Neural progenitor cell (in vitro differentiated cells): Measurements from ENCODE around the gene PGPEP1. TPM values are rescaled to one million over a fixed set of nuclear protein-coding genes. Genes with fewer than 3 reads are reported as not detected.
"Not testable (repeated sequence)": the region's sequence is repeated elsewhere in the genome, so short reads cannot be mapped to it uniquely, and the experiment has no call there.

Experiments used
- DNase-seq: peaks from one replicate; pipeline ENCODE4 v3.0.0-alpha.2; 2016; ENCODE audit warnings: low spot score
- H2AFZ ChIP-seq: fragments of 200-600 bp; sonication (generic); replicated peaks from 2 replicates; pipeline ENCODE4 v1.6.1; 2016; ENCODE audit warnings: antibody characterized with exemption
- H3F3A ChIP-seq: fragments of 200-600 bp; sonication (generic); 2 replicates; pipeline ENCODE4 v1.6.1; 2016; ENCODE audit warnings: antibody characterized with exemption, low read depth
- H3K27ac ChIP-seq: fragments of 200-600 bp; sonication (generic); 2 replicates; pipeline ENCODE4 v1.5.1; 2016; ENCODE audit warnings: mild to moderate bottlenecking
- H3K27me3 ChIP-seq: fragments of 200-600 bp; sonication (generic); 2 replicates; pipeline ENCODE4 v1.6.1; 2016; ENCODE audit warnings: mild to moderate bottlenecking, moderate library complexity
- H3K36me3 ChIP-seq: fragments of 200-600 bp; sonication (generic); 2 replicates; pipeline ENCODE4 v1.5.1; 2016
- H3K4me1 ChIP-seq: fragments of 200-600 bp; sonication (generic); 2 replicates; pipeline ENCODE4 v1.6.1; 2016; ENCODE audit warnings: mixed run types
- H3K4me2 ChIP-seq: fragments of 200-600 bp; sonication (generic); 2 replicates; pipeline ENCODE4 v1.6.1; 2016
- H3K4me3 ChIP-seq: fragments of 200-600 bp; sonication (generic); 2 replicates; pipeline ENCODE4 v1.5.1; 2016
- H3K79me2 ChIP-seq: fragments of 200-600 bp; sonication (generic); 2 replicates; pipeline ENCODE4 v1.6.1; 2016; ENCODE audit warnings: low read depth
- H3K9ac ChIP-seq: fragments of 200-600 bp; sonication (generic); 2 replicates; pipeline ENCODE4 v1.6.1; 2016
- H3K9me3 ChIP-seq: fragments of 200-600 bp; sonication (generic); 2 replicates; pipeline ENCODE4 v1.5.1; 2016; ENCODE audit warnings: low read depth
- H4K20me1 ChIP-seq: fragments of 200-600 bp; sonication (generic); 2 replicates; pipeline ENCODE4 v1.6.1; 2016; ENCODE audit warnings: low read depth
- H3K27ac Mint-ChIP-seq: 3 replicates; pipeline ENCODE4 v1.8.0; 2021; ENCODE audit warnings: mixed read lengths
- H3K27me3 Mint-ChIP-seq: 2 replicates; pipeline ENCODE4 v1.8.0; 2022; ENCODE audit warnings: low read depth, mild to moderate bottlenecking, inconsistent platforms, moderate library complexity, mixed read lengths; ENCODE audit not compliant: insufficient read depth
- H3K36me3 Mint-ChIP-seq: 3 replicates; pipeline ENCODE4 v1.8.0; 2021; ENCODE audit warnings: mixed read lengths
- H3K4me1 Mint-ChIP-seq: 3 replicates; pipeline ENCODE4 v1.8.0; 2021; ENCODE audit warnings: mixed read lengths
- H3K4me3 Mint-ChIP-seq: 3 replicates; pipeline ENCODE4 v1.8.0; 2021; ENCODE audit warnings: mild to moderate bottlenecking, moderate library complexity, mixed read lengths
- H3K9me3 Mint-ChIP-seq: 3 replicates; pipeline ENCODE4 v1.8.0; 2020; ENCODE audit warnings: mixed read lengths
- EZH2 ChIP-seq: fragments of 200-600 bp; sonication (generic); IDR thresholded peaks from 2 replicates; pipeline ENCODE4 v1.6.1; 2017; ENCODE audit warnings: antibody characterized with exemption, mild to moderate bottlenecking, moderate library complexity
- EZH2phosphoT487 ChIP-seq: fragments of 200-600 bp; sonication (generic); IDR thresholded peaks from 2 replicates; pipeline ENCODE4 v1.6.1; 2017; ENCODE audit warnings: antibody characterized with exemption
- total RNA-seq: library from RNA; depleted of rRNA; stranded (reverse); fragments of >200 nt; gene quantifications from 2 replicates; pipeline ENCODE4 v1.2.3, GENCODE V29; 2015; ENCODE audit warnings: low replicate concordance
- TF ChIP-seq, protein P1 (sequence below): fragments of 200-600 bp; sonication (generic); IDR thresholded peaks from 2 replicates; pipeline ENCODE4 v1.5.1; 2017; ENCODE audit warnings: antibody characterized with exemption, mild to moderate bottlenecking

PGPEP1 gene
- total RNA-seq, 1 donor from 2014 or later: 2.1 TPM

DNA sequence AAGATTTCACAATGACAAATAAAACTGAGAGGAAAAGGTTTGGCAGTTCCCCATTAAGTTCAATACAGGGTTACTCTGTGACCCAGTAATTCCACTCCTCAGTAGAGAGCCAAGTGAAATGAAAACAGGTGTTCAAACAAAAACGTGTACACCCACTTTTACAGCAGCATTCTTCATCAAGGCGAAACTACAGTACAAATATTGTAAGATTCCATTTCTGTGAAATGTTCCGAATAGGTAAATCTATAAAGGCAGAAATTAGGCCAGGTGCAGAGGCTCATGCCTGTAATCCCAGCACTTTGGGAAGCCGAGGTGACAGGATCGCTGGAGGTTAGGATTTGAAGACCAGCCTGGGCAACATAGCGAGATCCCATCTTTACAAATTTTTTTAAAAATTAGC is 36.6 kb downstream of the PGPEP1 start:
- Histone ChIP-seq H3K4me3 (no peak overlapping the region), H2AFZ (no peak overlapping the region), H3K79me2 (no peaks in the 10 kb centered on the region), H3F3A (peaks cover 6% of the 10 kb centered on the region), H4K20me1 (no peaks in the 10 kb centered on the region), H3K9ac (no peak overlapping the region), H3K4me2 (no peak overlapping the region), H3K4me1 (peaks cover 5% of the 10 kb centered on the region), H3K36me3 (no peaks in the 10 kb centered on the region), H3K27me3 (no peaks in the 10 kb centered on the region), H3K9me3 (no peaks in the 10 kb centered on the region), H3K27ac (no peak overlapping the region)
- peak overlapping the region; percentile 15 for H3K4me3 Mint-ChIP-seq
- H3K27me3 Mint-ChIP-seq: peaks cover 5% of the 10 kb centered on the region
- peaks cover 35% of the 10 kb centered on the region for H3K4me1 Mint-ChIP-seq
- DNase-seq: no peak
- no peaks in the 10 kb centered on the region for H3K36me3 Mint-ChIP-seq
- no peaks in the 10 kb centered on the region for H3K9me3 Mint-ChIP-seq
- no peak overlapping the region for H3K27ac Mint-ChIP-seq
- TF ChIP-seq EZH2phosphoT487 (no peak), EZH2 (no peak)
- TF ChIP-seq, protein P1, sequence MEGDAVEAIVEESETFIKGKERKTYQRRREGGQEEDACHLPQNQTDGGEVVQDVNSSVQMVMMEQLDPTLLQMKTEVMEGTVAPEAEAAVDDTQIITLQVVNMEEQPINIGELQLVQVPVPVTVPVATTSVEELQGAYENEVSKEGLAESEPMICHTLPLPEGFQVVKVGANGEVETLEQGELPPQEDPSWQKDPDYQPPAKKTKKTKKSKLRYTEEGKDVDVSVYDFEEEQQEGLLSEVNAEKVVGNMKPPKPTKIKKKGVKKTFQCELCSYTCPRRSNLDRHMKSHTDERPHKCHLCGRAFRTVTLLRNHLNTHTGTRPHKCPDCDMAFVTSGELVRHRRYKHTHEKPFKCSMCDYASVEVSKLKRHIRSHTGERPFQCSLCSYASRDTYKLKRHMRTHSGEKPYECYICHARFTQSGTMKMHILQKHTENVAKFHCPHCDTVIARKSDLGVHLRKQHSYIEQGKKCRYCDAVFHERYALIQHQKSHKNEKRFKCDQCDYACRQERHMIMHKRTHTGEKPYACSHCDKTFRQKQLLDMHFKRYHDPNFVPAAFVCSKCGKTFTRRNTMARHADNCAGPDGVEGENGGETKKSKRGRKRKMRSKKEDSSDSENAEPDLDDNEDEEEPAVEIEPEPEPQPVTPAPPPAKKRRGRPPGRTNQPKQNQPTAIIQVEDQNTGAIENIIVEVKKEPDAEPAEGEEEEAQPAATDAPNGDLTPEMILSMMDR: no peak

DNA sequence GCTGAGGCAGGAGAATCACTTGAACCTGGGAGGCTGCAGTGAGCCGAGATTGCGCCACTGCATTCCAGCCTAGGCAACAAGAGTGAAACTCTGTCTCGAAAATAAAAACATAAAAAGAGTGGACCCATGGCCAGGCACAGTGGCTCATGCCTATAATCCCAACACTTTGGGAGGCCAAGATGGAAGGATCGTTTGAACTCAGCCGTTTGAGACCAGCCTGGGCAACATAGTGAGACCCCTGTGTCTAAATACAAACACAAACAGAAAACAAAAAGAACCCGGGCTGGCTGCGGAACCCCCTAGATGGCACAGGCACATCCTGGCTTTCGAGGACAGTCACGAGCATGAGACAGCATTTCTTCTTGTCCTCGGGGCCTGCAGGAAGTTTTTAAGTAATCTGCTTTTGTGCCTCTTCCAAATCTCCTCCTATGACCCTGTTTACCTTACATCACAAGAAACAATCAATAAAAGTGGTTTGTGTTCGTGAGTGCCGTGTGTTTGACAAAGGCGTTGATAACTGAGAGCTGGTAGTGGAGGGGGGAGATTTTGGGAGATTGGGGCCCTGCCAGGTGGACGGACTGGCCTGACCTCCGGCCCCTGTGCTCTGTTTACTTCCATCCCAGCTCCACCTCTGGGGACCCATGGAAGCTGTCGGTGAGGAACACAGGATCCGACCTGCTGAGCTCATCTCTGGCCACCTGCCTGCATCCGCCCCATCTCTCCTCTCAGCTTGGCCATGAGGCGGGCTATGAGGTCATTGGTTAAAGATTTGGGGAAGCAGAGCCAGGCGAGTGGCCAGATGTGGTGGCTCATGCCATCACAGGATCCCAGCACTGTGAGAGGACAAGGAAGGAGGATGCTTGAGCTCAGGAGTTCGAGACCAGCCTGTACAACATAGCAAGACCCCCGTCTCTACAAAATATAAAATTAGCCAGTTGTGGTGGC is 39.7 kb downstream of the PGPEP1 start:
- H3K4me3 Mint-ChIP-seq: no peak overlapping the region
- H3K27ac Mint-ChIP-seq: no peak overlapping the region
- no peak for TF ChIP-seq EZH2
- TF ChIP-seq, protein P1: no peak
- no peak for TF ChIP-seq EZH2phosphoT487
- Histone ChIP-seq H3K9ac (peak overlapping the region; percentile 10), H3K79me2 (no peaks in the 10 kb centered on the region), H3K9me3 (no peaks in the 10 kb centered on the region), H4K20me1 (no peaks in the 10 kb centered on the region), H3K4me2 (no peak overlapping the region), H3K36me3 (no peaks in the 10 kb centered on the region), H3K4me3 (no peak overlapping the region), H3K27ac (no peak overlapping the region), H3K4me1 (no peaks in the 10 kb centered on the region), H3K27me3 (no peaks in the 10 kb centered on the region), H3F3A (peaks cover 6% of the 10 kb centered on the region), H2AFZ (peak overlapping the region; percentile 34)
- peaks cover 27% of the 10 kb centered on the region for H3K4me1 Mint-ChIP-seq
- H3K27me3 Mint-ChIP-seq: peaks cover 6% of the 10 kb centered on the region
- DNase-seq: no peak
- no peaks in the 10 kb centered on the region for H3K36me3 Mint-ChIP-seq
- no peaks in the 10 kb centered on the region for H3K9me3 Mint-ChIP-seq

DNA sequence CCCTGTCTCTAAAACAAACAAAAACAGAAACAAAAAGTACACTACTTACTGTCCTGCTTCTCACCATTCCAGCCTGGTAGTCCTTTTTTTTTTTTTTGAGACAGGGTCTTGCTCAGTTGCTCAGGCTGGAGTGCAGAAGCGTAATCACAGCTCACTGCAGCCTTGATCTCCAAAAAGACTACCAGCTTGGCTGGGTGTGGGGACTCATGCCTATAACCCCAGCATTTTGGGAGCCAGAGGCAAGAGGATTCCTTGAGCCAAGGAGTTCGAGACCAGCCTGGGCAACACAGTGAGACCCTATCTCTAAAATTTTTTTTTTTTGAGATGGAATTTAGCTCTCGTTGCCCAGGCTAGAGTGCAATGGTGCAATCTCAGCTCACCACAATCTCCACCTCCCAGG is 40.4 kb downstream of the PGPEP1 start:
- no peak overlapping the region for H3K4me3 Mint-ChIP-seq
- H3F3A ChIP-seq: peaks cover 6% of the 10 kb centered on the region
- no peak overlapping the region for H3K4me2 ChIP-seq
- H3K4me1 Mint-ChIP-seq: peaks cover 25% of the 10 kb centered on the region
- peaks cover 11% of the 10 kb centered on the region for H3K27me3 Mint-ChIP-seq
- TF ChIP-seq EZH2 (no peak), EZH2phosphoT487 (no peak)
- TF ChIP-seq, protein P1: no peak
- H3K27ac ChIP-seq: no peak overlapping the region
- H3K4me3 ChIP-seq: no peak overlapping the region
- no peak for DNase-seq
- no peaks in the 10 kb centered on the region for H3K9me3 Mint-ChIP-seq
- H4K20me1 ChIP-seq: no peaks in the 10 kb centered on the region
- peaks cover under 1% of the 10 kb centered on the region for H3K27me3 ChIP-seq
- no peaks in the 10 kb centered on the region for H3K79me2 ChIP-seq
- H3K27ac Mint-ChIP-seq: no peak overlapping the region
- no peaks in the 10 kb centered on the region for H3K4me1 ChIP-seq
- H3K9me3 ChIP-seq: no peaks in the 10 kb centered on the region
- H3K36me3 ChIP-seq: no peaks in the 10 kb centered on the region
- H3K9ac ChIP-seq: no peak overlapping the region
- H2AFZ ChIP-seq: no peak overlapping the region
- H3K36me3 Mint-ChIP-seq: no peaks in the 10 kb centered on the region

DNA sequence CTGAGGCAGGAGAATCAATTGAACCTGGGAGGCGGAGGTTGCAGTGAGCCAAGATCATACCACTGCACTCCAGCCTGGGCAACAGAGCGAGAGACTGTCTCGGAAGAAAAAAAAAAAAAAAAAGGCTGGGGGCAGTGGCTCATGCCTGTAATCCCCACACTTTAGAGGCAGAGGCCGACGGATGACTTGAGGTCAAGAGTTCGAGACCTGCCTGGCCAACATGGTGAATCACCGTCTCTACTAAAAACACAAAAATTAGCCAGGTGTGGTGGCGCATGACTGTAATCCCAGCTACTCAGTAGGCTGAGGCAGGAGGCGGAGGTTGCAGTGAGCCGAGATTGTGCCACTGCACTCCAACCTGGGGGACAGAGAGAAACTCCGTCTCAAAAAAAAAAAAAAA is 43.2 kb downstream of the PGPEP1 start:
- DNase-seq, H3K27ac Mint-ChIP-seq, H3K36me3 Mint-ChIP-seq, H3K9me3 Mint-ChIP-seq, H3K9me3 ChIP-seq, H3K36me3 ChIP-seq, H2AFZ ChIP-seq, H3K4me3 Mint-ChIP-seq, H3K4me3 ChIP-seq, H3K4me2 ChIP-seq, H3K4me1 ChIP-seq, H4K20me1 ChIP-seq, H3K79me2 ChIP-seq, H3K9ac ChIP-seq, H3K27ac ChIP-seq: not testable (repeated sequence)
- Mint-ChIP-seq H3K4me1 (peaks cover 16% of the 10 kb centered on the region), H3K27me3 (peaks cover 16% of the 10 kb centered on the region)
- H3K27me3 ChIP-seq: peaks cover 28% of the 10 kb centered on the region
- peaks cover 12% of the 10 kb centered on the region for H3F3A ChIP-seq
